Activated T-cell treated with anti-CD3 and anti-CD28 coated beads for 1 hour (primary cell): ENCODE measurements around the gene KCNK17.
A peak's percentile ranks its signal among the peaks of the same experiment; 100 is the strongest.

Experiments used
- DNase-seq: peaks from one replicate; pipeline ENCODE4 v3.0.0-alpha.2; 2020; ENCODE audit warnings: low read depth

KCNK17 gene

DNA sequence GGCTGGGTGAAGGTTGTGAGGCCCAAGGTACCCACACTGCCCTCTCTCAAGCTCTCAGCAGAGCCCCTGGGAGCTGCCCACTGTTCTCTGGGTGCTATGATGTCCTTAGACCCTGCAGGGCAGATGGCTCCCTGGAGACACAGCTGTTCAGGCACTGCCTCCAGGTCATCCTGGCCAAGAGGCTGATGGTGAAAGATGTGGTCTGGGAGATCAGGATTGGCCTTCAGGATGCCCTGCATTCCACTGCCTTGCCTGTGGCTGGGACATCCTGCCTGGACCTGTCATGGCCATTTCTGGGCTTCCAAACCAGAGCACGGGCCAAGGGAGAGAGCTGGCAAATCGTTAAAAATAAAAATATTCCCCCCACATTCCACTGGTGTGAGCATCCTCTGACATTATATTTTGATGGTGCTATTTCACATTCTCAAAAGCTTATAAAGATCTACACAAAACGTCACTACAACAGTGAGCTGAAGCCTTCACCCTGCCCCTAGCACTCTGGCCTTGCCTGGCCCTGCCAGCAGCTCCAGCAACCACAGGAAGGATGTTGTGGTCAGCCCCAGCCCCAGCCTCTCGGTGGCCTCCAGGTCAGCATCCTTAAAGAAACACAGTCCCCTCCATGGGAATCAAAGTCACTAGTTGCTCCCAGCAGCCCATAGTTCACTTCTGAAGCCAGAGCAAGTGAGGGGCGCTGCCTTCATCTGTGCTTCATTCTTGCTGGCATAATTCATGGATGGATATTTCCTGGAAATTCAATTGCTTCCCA, 21.7 kb upstream of the KCNK17 start:
- no peak for DNase-seq

DNA sequence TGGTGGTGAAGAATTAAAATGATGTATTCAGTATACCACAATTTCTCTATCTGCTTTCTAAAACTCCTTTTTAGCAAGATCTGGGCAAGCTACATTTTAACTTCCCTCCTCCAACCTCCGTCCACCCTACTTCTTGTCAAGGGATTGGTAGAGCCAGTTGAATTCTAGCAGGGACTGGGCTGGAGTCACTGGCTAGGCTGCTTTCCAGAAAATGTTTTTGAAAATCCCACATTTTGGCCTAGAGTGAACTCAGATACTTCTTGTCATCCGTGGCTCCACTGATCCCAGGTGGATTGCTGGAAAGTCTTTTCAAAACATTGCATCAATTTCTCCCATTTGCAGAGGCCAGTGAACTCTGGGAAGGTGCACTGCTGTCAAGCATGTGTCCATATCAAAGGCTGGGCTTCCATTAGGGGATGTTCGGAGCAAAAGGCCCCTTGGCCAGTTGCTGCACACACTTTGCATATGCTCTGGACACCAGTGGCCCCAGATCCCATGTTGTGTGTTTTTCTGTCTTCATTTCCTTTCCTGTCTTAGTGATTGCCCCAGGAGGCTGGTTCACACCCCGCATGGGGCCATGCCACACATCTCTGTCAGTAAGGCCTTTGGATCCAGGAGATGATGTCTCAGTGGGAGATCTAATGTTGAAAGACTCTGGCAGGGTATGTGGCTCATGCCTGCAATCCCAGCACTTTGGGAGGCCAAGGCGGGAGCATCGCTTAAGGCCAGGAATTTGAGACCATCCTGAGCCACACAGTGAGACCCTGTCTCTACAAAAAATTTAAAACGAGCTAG, 19.6 kb upstream of the KCNK17 start:
- DNase-seq: no peak

DNA sequence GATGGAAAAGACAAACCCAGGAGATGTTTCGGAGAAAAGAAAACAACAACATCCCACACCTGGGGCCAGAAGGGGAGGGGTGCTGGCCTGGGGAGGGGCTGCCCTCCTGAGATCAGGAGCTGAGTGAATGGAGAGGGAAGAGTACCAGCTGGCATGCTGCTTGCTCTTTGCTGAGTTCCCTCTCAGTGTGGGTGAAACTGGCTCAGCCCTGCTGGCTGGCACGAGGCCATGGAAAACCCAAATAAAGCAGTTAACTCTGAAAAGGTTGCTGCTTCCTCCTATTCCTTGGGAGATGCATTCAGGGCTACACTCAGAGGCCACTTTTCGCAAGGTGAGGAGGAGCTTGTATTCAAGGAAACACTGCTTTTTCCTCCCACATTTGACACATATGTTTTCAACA, 16.3 kb upstream of the KCNK17 start:
- no peak for DNase-seq

- DNase-seq: no peak
Observed at GRCh38 chr6:39330057-39330456, 15.8 kb upstream of the KCNK17 start.

DNA sequence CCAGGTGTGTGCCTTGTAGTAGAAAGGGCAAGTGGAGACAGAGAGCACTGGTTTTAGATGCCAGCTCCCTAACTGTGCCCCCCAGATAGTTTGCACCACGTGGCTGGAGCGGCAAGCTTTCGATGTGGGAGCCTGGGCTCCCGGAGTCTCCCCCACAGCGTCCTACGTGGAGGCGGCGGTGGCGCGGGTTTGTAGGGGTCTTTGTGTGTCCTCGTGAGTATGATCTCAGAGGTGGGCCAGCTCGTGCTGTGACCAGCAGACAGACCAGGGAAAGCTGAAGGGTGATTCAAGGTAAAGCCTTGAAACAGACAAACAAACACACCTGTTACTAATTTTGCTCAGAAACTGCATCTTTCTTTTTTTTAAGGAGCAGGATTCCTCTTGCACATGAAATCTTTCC, 13.8 kb upstream of the KCNK17 start:
- no peak for DNase-seq

- no peak for DNase-seq
Observed at GRCh38 chr6:39327507-39327906, 13.3 kb upstream of the KCNK17 start.

DNA sequence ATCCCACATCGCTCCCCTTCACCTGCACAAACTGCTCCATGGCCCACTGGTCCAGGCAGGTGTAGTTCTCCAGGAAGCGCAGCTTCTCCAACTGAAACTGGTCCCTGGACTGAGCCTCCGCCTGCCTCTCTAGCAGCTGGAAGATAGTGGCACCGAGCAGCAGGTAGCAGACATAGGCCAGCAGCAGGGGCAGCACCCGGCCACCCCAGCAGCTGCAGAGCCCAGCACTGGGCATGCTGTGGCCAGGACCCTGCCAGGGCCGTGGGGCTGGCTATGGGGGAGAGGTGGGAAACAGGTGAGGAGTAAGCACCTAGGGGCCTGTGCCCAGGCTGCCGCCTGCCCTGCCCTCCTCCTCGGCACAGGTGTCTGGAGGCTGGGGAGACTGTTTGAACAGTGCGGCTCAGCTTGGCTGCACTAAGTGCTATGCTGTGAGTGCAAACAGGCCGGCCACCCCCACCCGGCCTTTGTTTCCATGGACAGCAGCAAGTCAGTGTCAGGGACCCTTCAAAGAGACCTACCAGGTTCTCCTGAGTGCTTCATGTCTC, 8.2 kb upstream of the KCNK17 start, which contains the start of gene KCNK16:
KCNK16 (minus strand) TSS at position 397 of the 545 bp plus-strand sequence; CDS start at position 235, 162 bp downstream.
- DNase-seq: no peak

DNA sequence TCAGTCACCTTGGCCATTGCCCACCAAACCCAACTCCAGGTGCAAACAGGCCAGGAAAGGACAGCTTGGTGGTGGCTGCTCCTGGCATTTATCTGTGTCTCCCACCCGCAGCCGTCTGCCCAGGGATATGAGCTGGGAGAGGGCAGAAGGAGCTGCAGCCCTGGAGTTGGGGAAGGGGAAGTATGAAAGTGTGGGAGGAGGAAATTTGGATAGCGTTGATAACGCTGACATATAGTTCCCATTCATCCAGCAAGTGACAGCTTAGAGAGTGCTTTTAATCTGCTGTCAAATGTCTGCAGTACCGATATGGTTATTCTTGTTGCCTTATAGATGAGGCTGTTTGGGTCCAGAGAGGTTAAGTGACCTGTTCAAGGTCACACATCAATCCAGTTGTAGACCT, 7.5 kb upstream of the KCNK17 start:
- DNase-seq: no peak

- DNase-seq: no peak
Observed at GRCh38 chr6:39320363-39320984, 6.3 kb upstream of the KCNK17 start.

GRCh38 chr6:39319621-39320362, 5.6 kb upstream of the KCNK17 start:
- no peak for DNase-seq

DNA sequence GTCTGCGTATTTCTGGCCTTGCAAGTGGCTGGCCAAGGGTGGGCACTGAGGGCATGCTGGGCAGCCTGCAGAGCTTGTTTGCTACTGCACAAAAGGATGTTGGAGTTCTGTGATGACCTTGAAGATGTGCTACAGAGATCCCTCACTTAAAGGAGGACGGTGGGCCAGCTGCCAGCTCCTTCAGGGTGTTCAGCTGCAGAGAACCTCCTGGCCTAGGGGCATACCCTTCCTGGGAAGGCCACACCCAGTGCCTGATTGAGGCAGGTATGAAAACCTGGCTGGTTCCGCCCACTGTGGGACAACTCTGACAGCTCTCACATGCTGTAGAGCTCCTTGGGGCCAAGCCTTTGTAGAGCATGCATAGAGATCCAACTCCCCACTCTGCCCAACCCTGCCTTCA, 3.0 kb upstream of the KCNK17 start:
- DNase-seq: no peak

GRCh38 chr6:39313526-39314272, 520 bp downstream of the KCNK17 start:
- no peak for DNase-seq

- no peak for DNase-seq
Observed at GRCh38 chr6:39312912-39313525, 1.2 kb downstream of the KCNK17 start.

DNA sequence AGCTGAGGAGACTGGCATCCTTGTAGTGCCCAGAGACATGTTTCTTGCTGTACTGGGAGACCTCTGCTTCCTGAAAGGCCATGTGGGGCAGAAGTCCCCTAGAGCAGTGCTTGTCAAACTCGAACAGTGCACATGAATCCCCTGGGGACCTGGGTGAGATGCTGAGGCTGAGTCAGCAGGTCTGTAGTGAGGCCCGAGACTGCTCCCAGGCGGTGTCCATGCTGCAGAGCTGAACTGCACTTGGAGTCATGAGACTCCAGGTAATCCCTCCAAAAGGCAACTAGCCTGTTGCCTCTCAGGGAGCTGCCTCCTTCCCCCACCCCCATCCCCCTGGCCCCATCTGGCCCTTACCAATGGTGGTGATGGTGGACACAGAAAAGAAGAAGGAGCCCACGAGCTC, 3.7 kb downstream of the KCNK17 start:
- no peak for DNase-seq

DNA sequence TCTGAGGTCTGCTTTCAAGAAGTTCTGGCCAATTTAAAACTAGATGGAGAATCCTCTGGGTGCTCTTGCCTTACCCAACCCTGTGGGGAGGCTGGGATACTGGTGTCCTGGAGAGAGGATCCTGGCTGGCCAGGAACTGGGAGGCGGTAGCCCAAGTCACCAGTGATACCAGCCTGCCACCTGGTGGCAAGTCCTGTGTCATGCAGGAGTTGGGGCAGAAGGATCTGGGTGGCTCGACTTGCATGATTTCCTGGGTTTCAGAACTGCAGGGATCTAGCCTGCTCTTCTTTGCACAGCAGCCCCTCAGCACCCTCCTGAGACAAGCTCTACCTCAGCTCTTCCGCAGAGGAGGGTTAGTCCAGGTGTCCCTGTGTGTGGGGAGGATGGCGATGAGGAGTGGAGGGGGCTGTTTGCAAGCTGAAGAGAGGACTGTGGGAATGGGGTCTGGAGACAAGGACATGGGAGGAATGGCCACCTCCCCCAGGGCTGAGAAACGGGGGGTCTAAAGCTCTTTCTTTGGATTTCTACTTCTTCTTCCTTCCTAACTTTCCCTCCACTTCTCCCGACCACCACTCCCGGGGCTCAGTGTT, 4.2 kb downstream of the KCNK17 start:
- DNase-seq: peak; percentile 29

DNA sequence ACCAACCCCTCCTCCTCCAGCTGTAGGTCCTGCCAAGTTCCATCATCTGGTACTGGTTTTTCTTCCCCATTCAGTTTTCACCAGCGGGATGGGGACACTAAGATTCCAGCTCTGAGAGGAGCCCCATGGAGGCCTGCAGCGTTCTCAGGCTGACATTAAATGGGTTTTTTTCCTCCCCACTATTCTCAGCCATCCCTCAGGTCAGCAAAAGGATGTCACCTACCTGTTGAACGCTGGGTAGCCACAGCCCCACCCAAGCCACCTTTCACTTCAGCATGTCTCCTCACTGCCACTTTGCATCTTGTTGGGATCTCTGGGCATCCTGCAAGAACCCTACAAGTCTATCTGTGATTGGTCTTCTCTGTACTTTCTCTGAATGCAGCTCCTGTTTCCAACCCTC, 6.8 kb downstream of the KCNK17 start:
- no peak for DNase-seq

GRCh38 chr6:39304951-39305350, 9.3 kb downstream of the KCNK17 start:
- no peak for DNase-seq

- no peak for DNase-seq
Observed at GRCh38 chr6:39303425-39304153, 10.6 kb downstream of the KCNK17 start.

DNA sequence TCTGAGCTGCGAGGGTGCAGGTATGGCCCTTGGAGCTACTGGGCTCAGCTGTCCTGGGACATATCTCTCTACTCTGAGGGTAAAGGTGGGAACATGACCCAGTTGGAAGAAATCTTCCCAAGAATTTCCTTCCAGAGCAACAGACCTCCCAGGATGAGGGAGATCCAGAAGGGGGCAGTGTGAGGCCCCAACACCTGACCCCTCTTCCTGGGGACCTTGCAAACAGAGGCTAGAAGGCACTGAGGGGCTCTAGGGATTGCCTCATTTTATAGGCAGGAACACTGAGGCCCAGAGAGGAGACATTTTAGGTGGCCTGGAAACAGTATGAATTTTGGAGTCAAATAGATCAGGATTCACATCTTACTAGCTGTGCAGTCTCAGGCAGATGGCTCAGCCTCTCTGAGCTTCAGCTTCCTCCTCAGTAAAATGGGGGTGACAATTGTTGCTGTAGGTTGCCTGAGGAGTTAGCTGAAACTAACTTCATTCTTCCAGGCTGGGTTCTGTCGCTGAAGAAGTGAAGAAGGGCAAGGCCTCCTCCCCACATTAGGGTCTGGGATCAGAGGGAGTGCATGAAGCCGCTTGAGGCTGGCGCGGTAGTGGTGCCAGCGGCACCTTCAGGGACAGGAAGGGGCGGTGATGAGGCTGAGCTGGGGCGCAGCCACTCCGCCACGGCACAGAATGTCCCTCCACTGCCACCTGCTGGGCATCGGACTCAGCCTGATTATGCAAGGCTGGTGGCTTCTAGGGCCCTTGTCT, 11.4 kb downstream of the KCNK17 start:
- DNase-seq: peak; percentile 81
